ENCODE results near the gene COPZ2.
A peak's percentile ranks its signal among the peaks of the same experiment; 100 is the strongest.
"Not testable (repeated sequence)": the region's sequence is repeated elsewhere in the genome, so short reads cannot be mapped to it uniquely, and the experiment has no call there.

COPZ2 gene

DNA sequence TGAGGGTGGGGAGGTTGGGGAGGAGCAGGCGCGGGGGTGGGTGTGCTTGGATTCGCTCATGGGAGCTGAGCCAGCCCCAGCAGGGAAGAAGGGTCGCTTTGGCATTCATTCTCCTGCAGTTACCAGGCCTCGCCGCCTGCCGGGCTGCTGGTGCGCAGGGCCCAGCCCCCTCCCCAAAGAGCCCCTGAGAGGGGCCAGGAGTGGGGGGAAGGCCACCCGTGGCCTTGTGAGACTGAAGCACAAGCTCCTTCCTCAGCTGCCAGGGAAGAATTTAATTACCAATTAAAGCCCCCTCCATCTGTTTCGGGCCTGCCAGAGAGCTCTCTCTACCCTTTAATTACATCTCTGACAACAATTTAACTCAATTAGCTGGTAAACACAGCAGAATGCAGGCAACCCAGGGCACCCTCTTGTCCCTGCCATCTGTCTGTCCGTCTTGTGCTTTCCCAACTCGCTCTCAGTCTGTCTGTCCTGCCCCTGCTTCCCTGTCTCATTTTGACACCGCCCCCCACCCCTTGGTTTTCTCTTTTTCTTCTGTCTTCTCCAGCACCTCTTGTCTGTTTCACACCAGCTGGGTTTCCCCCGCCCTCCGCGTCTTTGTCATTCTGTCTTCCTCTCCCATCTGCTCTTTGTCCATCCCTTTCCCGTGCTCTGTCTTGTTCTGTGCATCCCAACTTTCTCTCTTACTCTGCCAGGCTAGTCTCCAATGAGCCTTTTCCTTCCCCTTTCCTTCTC, 34.0 kb downstream of the COPZ2 start:
- DNase-seq: peak; percentile 80

DNA sequence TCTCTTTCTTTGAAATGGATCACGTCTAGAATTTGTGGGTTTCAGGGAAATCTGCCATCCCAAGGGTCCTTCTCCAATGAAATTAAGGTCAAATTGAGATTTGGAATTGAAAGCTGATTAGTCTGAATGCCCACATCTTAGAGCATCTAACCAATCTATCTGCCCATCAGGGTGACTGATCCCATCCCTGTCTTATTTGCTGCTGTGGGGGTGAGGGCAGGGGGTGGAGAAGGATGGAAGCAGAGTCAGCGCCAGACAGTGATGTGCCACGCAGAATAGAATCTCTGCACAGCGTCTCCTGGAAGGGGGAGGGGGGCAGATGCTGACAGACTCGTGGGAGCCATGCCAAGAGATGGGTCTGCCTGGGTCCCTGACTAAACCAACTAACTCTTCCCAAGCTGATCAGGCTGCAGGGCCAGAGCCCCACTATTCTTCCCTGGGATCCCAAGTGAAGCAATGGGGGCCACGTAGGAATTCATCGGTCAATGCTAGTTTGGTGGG, 34.6 kb downstream of the COPZ2 start:
- DNase-seq: no peak

DNA sequence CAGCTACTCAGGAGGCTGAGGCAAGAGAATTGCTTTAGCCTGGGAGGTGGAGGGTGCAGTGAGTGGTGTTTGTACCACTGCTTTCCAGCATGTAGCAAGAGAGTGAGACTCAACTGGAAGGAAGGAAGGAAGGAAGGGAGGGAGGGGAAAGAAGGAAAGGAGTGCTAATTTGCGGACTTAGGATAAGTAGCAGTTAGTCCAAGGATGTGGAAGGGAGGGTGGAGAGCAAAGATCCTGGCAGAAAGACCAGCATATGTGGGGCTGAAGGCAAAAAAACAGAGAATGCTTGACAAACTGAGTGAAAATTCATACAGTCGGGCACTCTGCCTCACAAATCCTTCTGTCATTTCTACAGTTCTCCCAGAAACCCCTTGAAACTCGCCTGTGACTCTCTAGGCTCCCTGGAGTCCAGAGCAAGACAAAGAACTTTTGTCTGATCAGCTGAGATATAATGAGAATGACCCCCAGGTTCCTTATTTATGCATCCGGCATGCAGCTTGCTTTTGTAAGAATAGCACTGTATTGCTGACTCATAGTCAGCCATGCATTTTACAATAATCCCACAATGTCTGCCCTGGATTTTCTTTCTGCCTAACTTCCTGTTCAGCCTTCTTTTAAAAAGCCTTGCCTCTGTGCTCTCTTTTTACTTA, 35.2 kb downstream of the COPZ2 start:
- peak; percentile 88 for DNase-seq

DNA sequence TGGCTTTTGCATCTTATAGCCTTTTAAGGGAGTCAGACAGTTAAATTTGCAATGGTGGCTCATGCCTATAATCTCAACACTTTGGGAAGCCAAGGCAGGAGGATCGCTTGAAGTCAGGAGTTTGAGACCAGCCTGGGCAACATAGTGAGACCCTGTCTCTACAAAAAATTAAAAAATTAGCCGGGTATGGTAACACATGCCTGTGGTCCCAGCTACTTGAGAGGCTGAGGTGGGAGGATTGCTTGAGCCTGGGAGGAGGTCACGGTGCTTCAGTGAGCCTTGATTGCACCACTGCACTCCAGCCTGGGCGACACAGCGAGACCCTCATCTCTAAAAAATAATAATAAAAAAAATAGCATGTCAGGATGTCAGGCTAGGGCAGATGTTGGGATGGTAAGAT, 35.9 kb downstream of the COPZ2 start:
- not testable (repeated sequence) for DNase-seq

GRCh38 chr17:48001197-48001596, 36.4 kb downstream of the COPZ2 start:
- no peak for DNase-seq

DNA sequence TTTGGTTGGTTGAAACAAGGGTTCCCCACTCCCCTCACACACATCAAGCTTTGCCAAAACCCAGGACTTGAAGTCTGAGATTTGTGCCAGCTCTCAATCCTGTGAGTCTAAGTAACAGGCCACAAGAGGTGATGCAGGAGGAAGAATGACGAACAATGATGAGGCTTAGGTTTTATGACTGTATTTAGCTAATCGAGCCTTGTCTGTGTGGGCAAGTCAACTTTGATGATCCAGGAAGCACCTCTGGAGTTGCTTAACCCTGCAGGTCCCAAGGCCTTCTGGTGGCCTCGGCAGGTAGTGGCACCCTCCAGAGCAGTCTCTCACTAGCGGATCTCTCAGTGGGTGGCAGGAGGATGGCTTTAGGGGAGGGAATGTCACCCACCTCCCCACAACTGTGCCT, 38.0 kb downstream of the COPZ2 start:
- DNase-seq: no peak

DNA sequence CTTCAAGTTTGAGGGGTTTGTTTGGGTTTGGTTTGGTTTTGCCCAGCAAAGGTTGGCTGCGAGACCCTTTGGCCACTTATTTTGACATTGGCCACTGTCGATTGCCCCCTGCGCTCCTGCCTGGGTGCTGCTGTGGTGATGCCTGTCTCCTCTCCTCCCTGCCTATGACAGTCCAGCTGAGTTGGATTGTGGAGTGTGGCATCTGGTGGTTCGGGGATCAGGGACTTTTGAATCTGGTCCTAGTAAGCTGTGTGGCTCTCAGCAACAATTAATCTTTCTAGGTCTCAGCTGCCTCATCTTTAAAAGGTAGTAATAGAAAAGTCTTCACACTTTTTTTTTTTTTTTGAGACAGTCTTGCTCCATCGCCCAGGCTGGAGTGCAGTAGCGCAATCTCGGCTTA, 39.6 kb downstream of the COPZ2 start:
- no peak for DNase-seq

DNA sequence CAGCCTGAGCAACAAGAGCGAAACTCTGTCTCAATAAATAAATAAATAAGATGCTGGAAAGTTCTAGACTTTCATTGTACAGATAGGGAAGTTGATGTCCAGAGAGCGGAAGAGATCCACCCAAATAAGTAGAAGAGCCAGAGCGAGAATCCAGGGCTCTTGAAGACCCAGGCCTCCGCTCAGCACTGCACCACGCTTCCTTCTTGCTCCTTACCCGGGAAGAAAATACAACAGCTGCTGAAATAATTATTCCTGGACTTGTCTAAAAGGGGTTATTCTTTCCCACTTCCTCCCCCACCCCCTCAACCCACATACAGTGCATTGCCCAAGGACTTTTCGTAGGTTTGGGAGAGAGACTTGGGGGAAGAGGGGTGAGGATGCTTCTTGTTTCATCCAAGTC, 40.0 kb downstream of the COPZ2 start:
- DNase-seq: no peak

- no peak for DNase-seq
Observed at GRCh38 chr17:47996201-47996600, 41.4 kb downstream of the COPZ2 start.

- DNase-seq: no peak
Observed at GRCh38 chr17:47995241-47995935, 42.2 kb downstream of the COPZ2 start.

- DNase-seq: no peak
Observed at GRCh38 chr17:47994724-47995123, 42.9 kb downstream of the COPZ2 start.

DNA sequence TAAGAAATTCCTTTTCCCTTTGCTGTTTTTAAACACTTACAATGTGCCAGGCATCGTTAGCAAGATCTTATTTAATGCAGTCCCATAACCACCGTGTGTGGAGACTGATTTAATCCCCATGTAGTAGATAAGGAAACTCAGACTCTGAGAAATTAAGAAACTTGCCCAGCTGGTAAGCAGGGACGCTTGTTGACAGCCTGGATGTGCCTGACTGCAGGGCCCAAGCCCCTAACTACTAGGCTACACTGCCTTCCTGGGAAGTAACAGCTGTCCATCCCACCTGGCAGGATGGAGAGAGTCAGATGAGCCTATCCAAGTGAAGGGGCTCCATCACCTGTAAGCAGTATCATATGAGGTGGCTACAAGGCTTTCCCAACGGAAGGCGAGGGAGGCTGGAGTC, 43.6 kb downstream of the COPZ2 start:
- no peak for DNase-seq

GRCh38 chr17:47993031-47993564, 44.5 kb downstream of the COPZ2 start:
- no peak for DNase-seq

DNA sequence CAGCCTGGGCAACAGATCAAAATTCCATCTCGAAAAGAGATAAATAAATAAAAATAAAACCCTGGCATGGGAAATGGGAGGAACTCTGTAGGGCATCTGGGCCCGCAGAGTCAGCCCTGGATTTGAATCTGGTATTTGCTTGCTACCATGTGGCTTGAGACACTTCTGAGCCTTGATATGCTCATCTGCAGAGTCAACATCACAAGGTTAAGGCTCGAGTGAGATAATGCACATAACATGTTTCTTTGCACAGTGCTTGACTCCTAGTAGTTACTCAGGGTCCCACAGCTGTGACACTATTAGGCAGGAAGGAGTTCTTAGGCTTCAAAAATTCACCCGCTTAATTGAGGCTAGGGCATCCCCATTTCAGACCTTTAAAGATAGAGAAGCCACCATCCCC, 45.4 kb downstream of the COPZ2 start:
- DNase-seq: no peak

DNA sequence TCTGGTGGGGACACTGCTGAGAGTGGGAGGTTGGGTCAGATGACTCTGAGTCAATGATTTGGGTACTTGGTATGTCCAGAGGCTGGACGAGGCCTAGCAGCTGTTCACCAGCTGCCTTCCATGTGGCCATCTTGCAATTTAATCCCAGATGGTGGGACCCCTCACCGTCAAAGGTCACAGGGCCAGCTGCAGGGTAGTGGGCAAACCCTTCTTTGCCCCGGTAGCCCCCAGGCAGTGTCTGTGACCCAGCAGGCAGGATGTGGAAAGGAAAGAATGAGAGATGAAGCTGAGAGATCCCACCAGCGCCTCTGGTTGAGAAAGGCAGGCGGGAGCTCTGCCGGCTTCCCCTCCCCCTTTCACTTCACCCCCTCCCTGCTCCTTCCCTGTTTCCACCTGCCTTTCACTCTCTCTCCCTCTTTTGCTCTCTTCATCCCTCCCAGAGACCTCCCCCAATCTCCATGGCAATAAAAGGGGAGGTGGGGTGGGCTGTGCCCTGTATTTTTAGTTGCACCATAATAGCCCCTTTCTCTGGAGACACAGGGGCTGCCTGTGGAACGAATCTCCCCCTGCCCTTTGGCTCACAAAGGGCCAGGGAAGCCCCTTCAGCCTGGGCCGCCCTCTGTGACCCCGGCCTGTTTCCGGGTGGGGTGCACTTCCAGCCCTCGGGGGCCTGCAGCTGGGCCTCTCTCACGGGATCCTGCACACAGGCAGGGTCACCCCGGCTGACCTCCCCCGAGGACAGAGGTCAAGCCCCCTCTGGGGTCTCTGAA, 46.5 kb downstream of the COPZ2 start:
- no peak for DNase-seq

DNA sequence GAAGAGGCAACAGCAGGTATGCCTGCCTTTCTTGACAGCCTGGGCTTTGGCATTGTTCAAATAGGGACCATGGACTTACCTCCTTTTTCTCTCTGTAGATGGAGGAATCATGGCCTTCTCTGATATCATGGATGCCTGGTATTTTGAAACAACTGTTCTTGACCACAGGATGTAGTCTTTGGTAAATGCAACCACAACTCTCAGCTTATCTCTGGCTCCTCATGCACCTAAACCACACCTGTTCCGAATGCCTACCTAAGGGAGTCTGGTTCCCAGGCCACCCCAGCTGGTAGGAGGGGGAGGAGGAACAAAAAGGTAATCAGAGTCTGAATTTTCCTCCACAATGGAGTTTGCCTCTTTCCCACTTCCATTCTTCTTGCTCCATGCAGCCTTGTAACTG, 47.9 kb downstream of the COPZ2 start:
- no peak for DNase-seq

DNA sequence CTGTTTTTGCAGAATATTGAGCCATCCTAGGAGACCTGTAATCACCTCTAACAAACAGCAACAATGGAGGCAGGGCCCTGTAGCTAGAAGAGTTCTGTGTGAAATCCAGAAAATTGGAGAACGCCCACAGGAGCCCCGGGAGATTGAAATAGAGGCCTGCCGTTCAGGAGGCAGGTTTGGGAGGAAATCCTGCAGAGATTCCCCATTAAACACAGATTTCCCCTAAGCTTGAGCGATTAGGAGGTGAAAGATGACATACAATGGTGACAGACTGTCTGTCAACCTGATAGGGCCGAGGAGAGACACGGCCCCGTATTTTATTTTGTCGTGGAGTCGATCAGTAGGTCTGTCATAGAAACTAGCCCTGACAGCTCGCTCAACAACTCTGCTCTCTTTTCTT, 48.4 kb downstream of the COPZ2 start:
- no peak for DNase-seq

GRCh38 chr17:47988445-47988844, 49.2 kb downstream of the COPZ2 start:
- not testable (repeated sequence) for DNase-seq

DNA sequence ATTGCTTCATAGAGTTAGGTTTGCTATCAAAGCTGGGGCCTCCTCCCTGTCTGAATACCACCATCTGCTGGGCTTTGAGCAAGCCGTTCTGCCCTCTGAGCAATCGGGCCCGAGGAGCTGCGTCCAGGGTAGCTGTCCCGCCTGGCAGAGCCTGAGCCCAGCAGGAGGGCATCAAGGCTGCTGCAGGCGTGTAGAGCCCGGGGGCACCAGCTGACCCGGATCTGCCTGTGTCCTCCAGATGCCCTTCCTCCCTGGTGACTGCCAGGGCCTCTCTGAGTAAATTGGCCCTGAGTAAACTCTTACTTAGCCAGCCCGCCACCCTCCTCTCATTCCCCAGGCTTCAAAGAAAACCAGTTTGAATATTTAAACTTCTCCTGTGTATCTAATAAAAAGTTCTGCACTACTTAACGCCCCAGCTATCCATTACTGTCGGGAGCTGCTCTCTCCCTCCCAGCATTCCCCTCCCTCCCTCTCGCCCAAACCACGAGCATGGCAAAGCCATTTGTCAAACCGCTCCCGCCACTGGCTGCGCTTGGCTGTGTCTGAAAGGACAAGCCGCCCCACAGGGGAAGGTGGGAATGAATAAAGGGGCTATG, 50.3 kb downstream of the COPZ2 start:
- DNase-seq: peak; percentile 52

GRCh38 chr17:47986520-47986919, 51.1 kb downstream of the COPZ2 start:
- DNase-seq: no peak

DNA sequence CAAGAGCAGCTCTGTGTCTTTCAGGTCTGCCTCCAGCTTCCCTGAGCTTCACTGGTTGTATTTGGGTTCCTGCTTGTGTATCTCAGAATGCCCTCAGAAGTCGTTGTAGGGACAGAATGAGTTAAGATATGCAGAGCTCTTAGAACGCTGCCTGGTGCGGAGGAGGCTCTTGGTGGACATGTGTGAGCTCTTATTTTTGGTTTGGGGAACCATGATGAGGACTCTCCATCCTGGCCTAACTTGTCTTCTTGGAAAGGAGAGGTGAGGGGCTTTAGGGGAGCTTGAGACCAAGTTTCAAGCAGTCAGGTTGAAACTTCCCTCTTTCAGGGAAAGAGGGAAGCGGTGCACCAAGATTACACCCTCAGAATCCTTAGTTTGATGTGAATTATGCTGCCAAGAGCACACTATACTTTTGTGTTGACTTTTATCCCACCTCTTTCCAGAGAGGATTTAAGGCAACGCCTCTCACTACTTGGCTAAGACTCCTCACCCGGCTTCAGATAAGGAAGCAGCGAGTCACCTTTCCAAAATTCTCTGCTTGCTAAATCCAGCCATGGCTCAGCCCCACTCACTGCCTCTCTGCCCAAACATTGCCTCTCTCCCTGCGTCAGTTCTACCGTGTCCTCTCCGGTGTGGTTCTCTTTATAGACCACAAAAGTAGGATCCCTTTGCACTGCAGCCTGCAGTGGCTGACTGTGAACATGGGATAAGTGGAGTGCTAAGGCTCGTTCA, 53.9 kb downstream of the COPZ2 start:
- no peak for DNase-seq

Data from DMS79 treated with DMSO at 0.1 percent for 48 hours (cell line).